GM12878 (cell line): ENCODE results near the gene AMPH. TPM values are rescaled to one million over a fixed set of nuclear protein-coding genes. Genes with fewer than 3 reads are reported as not detected.

Experiments used
- ATAC-seq: fragments of 200-7000 bp; cut with Tn5 transposase; 3 replicates; pipeline ENCODE4 v1.9.1; 2020; ENCODE audit warnings: mild to moderate bottlenecking, moderate library complexity
- BruUV-seq: library from RNA; stranded (reverse); fragments of 400-500 nt; replicated peaks from 2 replicates; lab custom pipeline; 2021; lab: Mats Ljungman, UMichigan
- CTCF ChIA-PET: fragments of 300-600 bp; sonication (Branson Sonifier 250); formaldehyde crosslinking; extraction: SDS; loops from one replicate; lab custom pipeline; 2021; ENCODE audit warnings: inconsistent platforms; lab: Yijun Ruan, JAX
- POLR2A ChIA-PET: fragments of 350-600 bp; formaldehyde crosslinking; extraction: SDS; loops from one replicate; lab custom pipeline; 2021; ENCODE audit warnings: inconsistent platforms; lab: Charles Lee
- RAD21 ChIA-PET: fragments of 300-600 bp; sonication (Branson Sonifier 250); formaldehyde crosslinking; loops from one replicate; lab custom pipeline; 2023; ENCODE audit warnings: antibody characterized with exemption; ENCODE audit not compliant: unreplicated experiment; lab: Charles Lee
- SMC1A ChIA-PET: fragments of 300-600 bp; sonication (Branson Sonifier 250); formaldehyde crosslinking; loops from one replicate; lab custom pipeline; 2023; ENCODE audit not compliant: unreplicated experiment, uncharacterized antibody; lab: Charles Lee
- DNase-seq: peaks from one replicate; pipeline ENCODE4 v3.0.0-alpha.2; 2011; ENCODE audit warnings: low read depth, low spot score
- FAIRE-seq: peaks from 3 replicates; lab custom pipeline; 2011; peaks lifted over from hg19 to GRCh38; lab: Jason Lieb, UNC
- H2AFZ ChIP-seq: 2 replicates; pipeline ENCODE4 v1.6.0; 2011; ENCODE audit warnings: low read depth, low read length, control low read depth; ENCODE audit not compliant: control insufficient read depth
- H3K27ac ChIP-seq: 2 replicates; pipeline ENCODE4 v1.5.1; 2011; ENCODE audit warnings: control low read depth; ENCODE audit not compliant: control insufficient read depth, insufficient read depth
- H3K27me3 ChIP-seq, 2 experiments: replicated peaks in 1 of 2; 2 replicates each; pipeline versions ENCODE4 v1.6.0 to v1.6.1; 2011; ENCODE audit warnings: low read length in 1 of 2; ENCODE audit not compliant: control insufficient read depth in 2 of 2, insufficient read depth in 2 of 2
- H3K36me3 ChIP-seq, 2 experiments: 2 replicates each; pipeline ENCODE4 v1.5.1; 2011; ENCODE audit warnings: low read length in 1 of 2; ENCODE audit not compliant: control insufficient read depth in 2 of 2, insufficient read depth in 2 of 2
- H3K4me1 ChIP-seq: 2 replicates; pipeline ENCODE4 v1.6.1; 2011; ENCODE audit warnings: mild to moderate bottlenecking, low read length, moderate library complexity, mixed read lengths; ENCODE audit not compliant: control insufficient read depth, insufficient read depth
- H3K4me2 ChIP-seq: 2 replicates; pipeline ENCODE4 v1.6.0; 2011; ENCODE audit warnings: control low read depth; ENCODE audit not compliant: control insufficient read depth, insufficient read depth
- H3K4me3 ChIP-seq: fragments of 200-600 bp; sonication (generic); 2 replicates; pipeline ENCODE4 v1.5.1; 2016
- H3K79me2 ChIP-seq: 2 replicates; pipeline ENCODE4 v1.6.0; 2011; ENCODE audit warnings: low read length; ENCODE audit not compliant: control insufficient read depth, insufficient read depth
- H3K9ac ChIP-seq: 2 replicates; pipeline ENCODE4 v1.8.0; 2011; ENCODE audit warnings: low read length, control low read depth, mixed read lengths; ENCODE audit not compliant: control insufficient read depth, insufficient read depth
- H3K9me3 ChIP-seq: replicated peaks from 3 replicates; pipeline ENCODE4 v1.5.1; 2011; ENCODE audit warnings: mild to moderate bottlenecking, low read length; ENCODE audit not compliant: control insufficient read depth, insufficient read depth
- H4K20me1 ChIP-seq: 2 replicates; pipeline ENCODE4 v1.6.0; 2011; ENCODE audit not compliant: control insufficient read depth, insufficient read depth
- CTCF ChIP-seq, 3 experiments: IDR thresholded peaks in 2 of 3; conservative IDR thresholded peaks in 1 of 3; 2 replicates each; pipeline ENCODE4 v1.5.1; 2011; ENCODE audit warnings: low read depth in 3 of 3, low read length in 3 of 3, mild to moderate bottlenecking in 3 of 3, control low read depth in 2 of 3, moderate library complexity in 2 of 3, inconsistent platforms in 1 of 3, mixed read lengths in 1 of 3; ENCODE audit not compliant: control insufficient read depth in 2 of 3, insufficient read depth in 1 of 3; ENCODE audit errors: extremely low read depth in 1 of 3
- EP300 ChIP-seq, 2 experiments: fragments of 150-350 bp in 1 of 2; IDR thresholded peaks; 2 replicates each; pipeline ENCODE4 v1.6.1; 2011 to 2012; ENCODE audit warnings: low read depth in 2 of 2, low read length in 2 of 2, borderline replicate concordance in 1 of 2, improper control_type of control experiment in 1 of 2, inconsistent platforms in 1 of 2; ENCODE audit not compliant: control insufficient read depth in 1 of 2
- GABPA ChIP-seq: IDR thresholded peaks from 2 replicates; pipeline ENCODE4 v1.6.1; 2014; ENCODE audit warnings: antibody characterized with exemption, low read depth, mild to moderate bottlenecking, inconsistent platforms
- IKZF2 ChIP-seq, 2 experiments: fragments of 450-650 bp; IDR thresholded peaks; 2 replicates each; pipeline ENCODE4 v1.6.1; 2017; ENCODE audit warnings: mild to moderate bottlenecking in 2 of 2, moderate library complexity in 2 of 2
- MEF2B ChIP-seq: fragments of 450-650 bp; IDR thresholded peaks from 2 replicates; pipeline ENCODE4 v1.6.1; 2018; ENCODE audit warnings: mild to moderate bottlenecking, moderate library complexity; ENCODE audit not compliant: partially characterized antibody, poor library complexity, severe bottlenecking
- MLLT1 ChIP-seq: fragments of 450-650 bp; IDR thresholded peaks from 2 replicates; pipeline ENCODE4 v1.6.1; 2016; ENCODE audit warnings: mild to moderate bottlenecking
- NBN ChIP-seq: fragments of 450-650 bp; IDR thresholded peaks from 2 replicates; pipeline ENCODE4 v1.6.1; 2016
- NR2F1 ChIP-seq: fragments of 450-650 bp; conservative IDR thresholded peaks from 2 replicates; pipeline ENCODE4 v1.6.1; 2017; ENCODE audit warnings: mild to moderate bottlenecking
- NRF1 ChIP-seq: conservative IDR thresholded peaks from 2 replicates; pipeline ENCODE4 v1.6.1; 2011; ENCODE audit warnings: mild to moderate bottlenecking, low read depth, low read length, improper control_type of control experiment
- SREBF2 ChIP-seq: IDR thresholded peaks from 2 replicates; pipeline ENCODE4 v1.6.1; 2012; ENCODE audit warnings: mild to moderate bottlenecking, low read length
- TCF12 ChIP-seq: IDR thresholded peaks from 2 replicates; pipeline ENCODE4 v1.6.1; 2011; ENCODE audit warnings: low read depth, mild to moderate bottlenecking, low read length
- ZNF274 ChIP-seq: IDR thresholded peaks from one replicate; pipeline ENCODE4 v1.8.0; 2011; ENCODE audit not compliant: insufficient read length, insufficient read depth
- ZNF592 ChIP-seq: fragments of 450-650 bp; IDR thresholded peaks from 2 replicates; pipeline ENCODE4 v1.6.1; 2017; ENCODE audit warnings: mild to moderate bottlenecking, moderate library complexity
- WGBS: methylation state at CpG from one replicate; pipeline ENCODE4 v1.1.6; 2016; ENCODE audit warnings: low lambda C conversion rate; ENCODE audit not compliant: insufficient replicate concordance, insufficient coverage; ENCODE audit errors: missing lambda C conversion rate; 5-methylcytosine and 5-hydroxymethylcytosine counted together
- in situ Hi-C: fragments of 300-500 bp; cut with MboI; formaldehyde crosslinking; loops from 9 replicates; pipeline ENCODE4 v1.14.3; 2018; ENCODE audit warnings: mixed read lengths
- intact Hi-C: fragments of 100-400 bp; cut with micrococcal nuclease; formaldehyde crosslinking; loops from one replicate; pipeline ENCODE4 v1.14.2; 2022; ENCODE audit not compliant: unreplicated experiment
- polyA plus RNA-seq, 11 experiments: library from polyadenylated mRNA; depleted of rRNA in 4 of 11; unstranded in 6 of 11; stranded (reverse) in 5 of 11; fragments of >200 nt; fragmentation: Nextera tagmentation in 4 of 11; fragmentation: Illumina TruSeq in 1 of 11; extraction: Ambion mirVana in 4 of 11; extraction: Trizol in 1 of 11; gene quantifications; 1 replicate in 1 of 11; 2 replicates in 10 of 11; pipeline versions ENCODE4 v1.2.1 to v1.2.3, GENCODE V29; 2011 to 2016; ENCODE audit warnings: inconsistent platforms in 2 of 11, missing spikeins in 2 of 11, low read depth in 1 of 11
- total RNA-seq, 4 experiments: library from RNA; depleted of rRNA in 3 of 4; stranded (reverse); fragments of >200 nt in 3 of 4; fragmentation: Illumina TruSeq in 1 of 4; extraction: Trizol in 1 of 4; gene quantifications; 2 replicates each; pipeline versions ENCODE4 v1.2.1 to v1.2.3, GENCODE V29; 2013 to 2021

AMPH gene
- total and polyA plus RNA-seq, 10 of the 15 experiments (the other 5 are each of a cell fraction or from before 2014, with no cell fraction given): 0.03 to 0.24 (median 0.08) TPM; not detected in 2

- WGBS: 36% methylated on average over 7 of the region's 8 CpGs
- Histone ChIP-seq H3K4me3 (peak overlapping the region; percentile 45; the same call in 1 of the 2 replicates), H3K9ac (0 out of 2 replicates have a peak overlapping the region, but pooled peaks have one; percentile 17), H3K36me3 (no peaks in the 10 kb centered on the region), H3K4me1 (no peaks in the 10 kb centered on the region; the same call in 1 of the 2 replicates), H3K4me2 (0 out of 2 replicates have a peak overlapping the region, but pooled peaks have one; percentile 31), H3K9me3 (no peaks in the 10 kb centered on the region), H3K27me3 (no peaks in the 10 kb centered on the region), H2AFZ (peak overlapping the region; percentile 87), H4K20me1 (no peaks in the 10 kb centered on the region), H3K79me2 (no peaks in the 10 kb centered on the region), H3K27ac (no peak overlapping the region)
- intact Hi-C loops: loop anchor here (1.0 to 5.0 kb wide), 4 partner anchors 37 to 434 kb away; no protein-coding TSS in a partner anchor
- DNase-seq (peak; percentile 82), ATAC-seq (peak; percentile 97), FAIRE-seq (peak; percentile 96)
- SMC1A ChIA-PET: interaction anchor here (0.7 to 5.2 kb wide), 43 partner anchors 9 to 436 kb away, joined by 3 to 80 read pairs (median 6); partner anchors contain the start of genes EPDR1 and STARD3NL
- in situ Hi-C loops: loop anchor here (5.0 to 25.0 kb wide), 2 partner anchors 123 to 423 kb away; no protein-coding TSS in a partner anchor
- POLR2A ChIA-PET: interaction anchor here (0.6 to 2.3 kb wide), 5 partner anchors 10 to 120 kb away, joined by 3 to 8 read pairs (median 3); no protein-coding TSS in a partner anchor
- CTCF ChIA-PET: interaction anchor here (0.7 to 6.0 kb wide), 65 partner anchors 9 to 516 kb away, joined by 3 to 247 read pairs (median 6); partner anchors contain the start of genes EPDR1, SFRP4, STARD3NL and TARP
- BruUV-seq: no TSS peak
- RAD21 ChIA-PET: interaction anchor here (0.6 to 5.4 kb wide), 40 partner anchors 9 to 434 kb away, joined by 3 to 80 read pairs (median 6); partner anchors contain the start of gene SFRP4
- TF ChIP-seq IKZF2 (IDR thresholded peaks at IDR 0.05) (peak; percentile 52 to 61), EP300 (IDR thresholded peaks at IDR 0.05; ENCODE audit: borderline replicate concordance in 1 of 2, control insufficient read depth in 1 of 2, low read depth in 2 of 2, low read length in 2 of 2) (no peak), GABPA (no peak), ZNF592 (0 out of 2 replicates have a peak, but pooled peaks have one; percentile 65), TCF12 (0 out of 2 replicates have a peak, but pooled peaks have one; percentile 64), MLLT1 (peak; percentile 49; the same call in 1 of the 2 replicates), CTCF (IDR thresholded peaks at IDR 0.05 in 2 of 3, conservative IDR thresholded peaks at IDR 0.05 in 1 of 3; ENCODE audit: control insufficient read depth in 2 of 3, extremely low read depth in 1 of 3, insufficient read depth in 1 of 3, low read depth in 3 of 3, low read length in 3 of 3) (peak; percentile 99 to 100 (median 100)), NRF1 (no peak), NR2F1 (peak; percentile 44), ZNF274 (no peak), NBN (peak; percentile 88), MEF2B (peak; percentile 50), SREBF2 (no peak)
Measured at GRCh38 chr7:38335492-38336147, 295.6 kb downstream of the AMPH start.
